Testis (tissue), 2 donors: Measurements from ENCODE around the gene ARHGEF16.

ENCODE experiments used
- CTCF ChIP-seq, 3 experiments: fragments of 450-650 bp in 2 of 3; fragments of 200-600 bp in 1 of 3; sonication (generic) in 1 of 3; IDR thresholded peaks; one replicate each; pipeline ENCODE4 v1.5.1; 2016 to 2019; ENCODE audit warnings: antibody characterized with exemption in 3 of 3, mild to moderate bottlenecking in 2 of 3, moderate library complexity in 1 of 3
- POLR2A ChIP-seq: fragments of 450-650 bp; IDR thresholded peaks from one replicate; pipeline ENCODE4 v1.6.1; 2017; ENCODE audit warnings: antibody characterized with exemption, mild to moderate bottlenecking, moderate library complexity

GRCh38 chr1:3430820-3431219 lies 23.6 kb upstream of the ARHGEF16 start:
- TF ChIP-seq POLR2A (no peak), CTCF (IDR thresholded peaks at IDR 0.05) (no peak)
